K562 (cell line): ENCODE results near the gene METAP2. TPM values are rescaled to one million over a fixed set of nuclear protein-coding genes. Genes with fewer than 3 reads are reported as not detected.

Experiments
- ARID1B ChIP-seq: fragments of 450-650 bp; IDR thresholded peaks from 2 replicates; pipeline ENCODE4 v1.6.1; 2016; ENCODE audit warnings: antibody characterized with exemption, mild to moderate bottlenecking, inconsistent platforms
- BHLHE40 ChIP-seq: IDR thresholded peaks from 2 replicates; pipeline ENCODE4 v1.6.1; 2011; ENCODE audit warnings: low read length, improper control_type of control experiment
- GTF2F1 ChIP-seq: IDR thresholded peaks from 2 replicates; pipeline ENCODE4 v1.6.1; 2011; ENCODE audit warnings: low read depth, low read length, improper control_type of control experiment
- HNRNPLL ChIP-seq: fragments of 200-400 bp; formaldehyde crosslinking; IDR thresholded peaks from 2 replicates; pipeline ENCODE4 v1.6.1; 2017; ENCODE audit warnings: low read length, low read depth, mild to moderate bottlenecking; ENCODE audit not compliant: poor library complexity, severe bottlenecking
- NR1H2 ChIP-seq: sonication (generic); formaldehyde crosslinking; IDR thresholded peaks from 2 replicates; pipeline ENCODE4 v1.4.0; 2020; ENCODE audit warnings: mild to moderate bottlenecking, missing genetic modification reagents
- PCBP2 ChIP-seq: fragments of 200-400 bp; formaldehyde crosslinking; IDR thresholded peaks from 2 replicates; pipeline ENCODE4 v1.6.1; 2018; ENCODE audit warnings: low read length, low read depth, mild to moderate bottlenecking, moderate library complexity; ENCODE audit not compliant: poor library complexity, severe bottlenecking
- PHB2 ChIP-seq: fragments of 450-650 bp; IDR thresholded peaks from 2 replicates; pipeline ENCODE4 v1.6.1; 2017; ENCODE audit warnings: low read depth
- RAD21 ChIP-seq, 2 experiments: fragments of 250-450 bp in 1 of 2; fragments of 450-650 bp in 1 of 2; sonication (Bioruptor Pico) in 1 of 2; formaldehyde crosslinking in 1 of 2; IDR thresholded peaks in 1 of 2; conservative IDR thresholded peaks in 1 of 2; 2 replicates each; pipeline versions ENCODE4 v1.4.0 to v1.8.0; 2020 to 2022; ENCODE audit warnings: mild to moderate bottlenecking in 2 of 2, moderate library complexity in 1 of 2
- SIN3A ChIP-seq, 2 experiments: fragments of 150-350 bp in 1 of 2; IDR thresholded peaks; 2 replicates each; pipeline ENCODE4 v1.6.1; 2011 to 2016; ENCODE audit warnings: borderline replicate concordance in 2 of 2, low read depth in 2 of 2, low read length in 2 of 2, mild to moderate bottlenecking in 2 of 2, moderate library complexity in 2 of 2; ENCODE audit not compliant: control insufficient read depth in 1 of 2
- SMARCC2 ChIP-seq: fragments of 450-650 bp; IDR thresholded peaks from 2 replicates; pipeline ENCODE4 v1.6.1; 2017; ENCODE audit warnings: antibody characterized with exemption, moderate library complexity, mild to moderate bottlenecking, low read depth
- TAF1 ChIP-seq: IDR thresholded peaks from 2 replicates; pipeline ENCODE4 v1.6.1; 2011; ENCODE audit warnings: mild to moderate bottlenecking, low read length, moderate library complexity; ENCODE audit not compliant: insufficient read depth, control insufficient read depth, severe bottlenecking; ENCODE audit errors: extremely low read depth
- TFE3 ChIP-seq: fragments of 450-650 bp; formaldehyde crosslinking; IDR thresholded peaks from 2 replicates; pipeline ENCODE4 v1.4.0; 2020; ENCODE audit warnings: mild to moderate bottlenecking, mixed read lengths
- ZBED1 ChIP-seq: IDR thresholded peaks from 2 replicates; pipeline ENCODE4 v1.6.1; 2014
- ZBTB11 ChIP-seq, 3 experiments: fragments of 200-800 bp in 1 of 3; fragments of 250-450 bp in 1 of 3; fragments of 450-650 bp in 1 of 3; sonication (Bioruptor Pico) in 1 of 3; sonication (Bioruptor generic) in 1 of 3; formaldehyde crosslinking in 1 of 3; IDR thresholded peaks; 2 replicates each; pipeline versions ENCODE4 v1.6.1 to v1.8.0; 2016 to 2022; ENCODE audit warnings: mild to moderate bottlenecking in 2 of 3, missing genetic modification characterization in 2 of 3, missing compliant biosample characterization in 1 of 3, moderate library complexity in 1 of 3
- ZBTB12 ChIP-seq: fragments of 250-450 bp; sonication (Bioruptor Pico); IDR thresholded peaks from 2 replicates; pipeline ENCODE4 v1.4.0; 2020
- ZNF24 ChIP-seq: fragments of 450-650 bp; IDR thresholded peaks from 2 replicates; pipeline ENCODE4 v1.6.1; 2016
- ZNF76 ChIP-seq: fragments of 250-450 bp; sonication (Bioruptor Pico); IDR thresholded peaks from 2 replicates; pipeline ENCODE4 v1.4.0; 2020; ENCODE audit warnings: mild to moderate bottlenecking, moderate library complexity, borderline replicate concordance
- ZSCAN32 ChIP-seq: fragments of 450-650 bp; formaldehyde crosslinking; IDR thresholded peaks from 2 replicates; pipeline ENCODE4 v1.4.0; 2020; ENCODE audit warnings: mild to moderate bottlenecking, moderate library complexity
- polyA plus RNA-seq, 8 experiments: library from polyadenylated mRNA; depleted of rRNA in 4 of 8; stranded (reverse) in 5 of 8; unstranded in 3 of 8; fragments of >200 nt; fragmentation: Nextera tagmentation in 2 of 8; fragmentation: Illumina TruSeq in 1 of 8; extraction: Ambion mirVana in 2 of 8; extraction: Trizol in 1 of 8; gene quantifications; 2 replicates each; pipeline versions ENCODE4 v1.2.1 to v1.2.3, GENCODE V29; 2011 to 2014; ENCODE audit warnings: inconsistent platforms in 1 of 8, missing spikeins in 1 of 8
- total RNA-seq, 7 experiments: library from RNA; depleted of rRNA in 6 of 7; stranded (reverse); fragments of >200 nt in 6 of 7; fragmentation: Illumina TruSeq in 2 of 7; extraction: Trizol in 2 of 7; gene quantifications; 2 replicates each; pipeline versions ENCODE4 v1.2.1 to v1.2.3, GENCODE V29; 2011 to 2021; ENCODE audit warnings: low replicate concordance in 1 of 7

The METAP2 gene
- total and polyA plus RNA-seq, 9 of the 15 experiments (the other 6 are each of a cell fraction or from before 2014, with no cell fraction given): 75.5 to 205 (median 164) TPM

- 0 out of 2 replicates have a peak, but pooled peaks have one; percentile 27 for TF ChIP-seq ZSCAN32 (CRISPR knock-in tag)
- TF ChIP-seq ZBED1: no peak; the same call in 1 of the 2 replicates
- TF ChIP-seq RAD21 (CRISPR knock-in tag; conservative IDR thresholded peaks at IDR 0.05 in 1 of 2, IDR thresholded peaks at IDR 0.05 in 1 of 2): peak in 1 of 2 experiments; percentile 20; a peak in 1 of 4 replicates
- peak; percentile 95; the same call in 1 of the 2 replicates for TF ChIP-seq ZNF76 (CRISPR knock-in tag)
- peak; percentile 36 to 53; a peak in 1 of 4 replicates for TF ChIP-seq SIN3A (IDR thresholded peaks at IDR 0.05; ENCODE audit: borderline replicate concordance in 2 of 2, control insufficient read depth in 1 of 2, low read depth in 2 of 2, low read length in 2 of 2)
- no peak for TF ChIP-seq TFE3 (CRISPR knock-in tag)
- TF ChIP-seq HNRNPLL: no peak
- TF ChIP-seq GTF2F1: peak; percentile 90
- TF ChIP-seq SMARCC2: no peak
- TF ChIP-seq ARID1B: 0 out of 2 replicates have a peak, but pooled peaks have one; percentile 14
- TF ChIP-seq PHB2: no peak
- TF ChIP-seq TAF1: peak; percentile 100
- TF ChIP-seq BHLHE40: peak; percentile 65
- TF ChIP-seq PCBP2: no peak
- peak in 2 of 3 experiments; percentile 29 to 71; a peak in 2 of 6 replicates for TF ChIP-seq ZBTB11 (CRISPR knock-in tag; IDR thresholded peaks at IDR 0.05)
- no peak for TF ChIP-seq ZBTB12 (CRISPR knock-in tag)
- TF ChIP-seq NR1H2 (CRISPR knock-in tag): no peak
- TF ChIP-seq ZNF24: no peak
Measured at GRCh38 chr12:95473884-95474659, at the start of gene METAP2 (continued).
